Sigmoid colon (tissue), 4 donors: ENCODE results near the gene MTMR8.

Experiments
- EP300 ChIP-seq, 4 donors: sonication (generic); formaldehyde crosslinking; IDR thresholded peaks; one replicate each; pipeline ENCODE4 v1.6.1; 2017; ENCODE audit warnings: antibody characterized with exemption in 4 of 4
- POLR2A ChIP-seq, 2 donors: fragments of 450-650 bp; IDR thresholded peaks; one replicate each; pipeline ENCODE4 v1.6.1; 2016; ENCODE audit warnings: antibody characterized with exemption in 2 of 2, mild to moderate bottlenecking in 2 of 2, moderate library complexity in 2 of 2
- POLR2AphosphoS5 ChIP-seq, 4 donors: sonication (generic); formaldehyde crosslinking; IDR thresholded peaks; one replicate each; pipeline ENCODE4 v1.6.1; 2017; ENCODE audit warnings: antibody characterized with exemption in 4 of 4
- TF ChIP-seq, protein P1 (sequence below), 4 experiments: fragments of 450-650 bp in 3 of 4; fragments of 200-600 bp in 1 of 4; IDR thresholded peaks; one replicate each; pipeline ENCODE4 v1.5.1; 2016 to 2019; ENCODE audit warnings: antibody characterized with exemption in 4 of 4, mild to moderate bottlenecking in 3 of 4, moderate library complexity in 2 of 4

DNA sequence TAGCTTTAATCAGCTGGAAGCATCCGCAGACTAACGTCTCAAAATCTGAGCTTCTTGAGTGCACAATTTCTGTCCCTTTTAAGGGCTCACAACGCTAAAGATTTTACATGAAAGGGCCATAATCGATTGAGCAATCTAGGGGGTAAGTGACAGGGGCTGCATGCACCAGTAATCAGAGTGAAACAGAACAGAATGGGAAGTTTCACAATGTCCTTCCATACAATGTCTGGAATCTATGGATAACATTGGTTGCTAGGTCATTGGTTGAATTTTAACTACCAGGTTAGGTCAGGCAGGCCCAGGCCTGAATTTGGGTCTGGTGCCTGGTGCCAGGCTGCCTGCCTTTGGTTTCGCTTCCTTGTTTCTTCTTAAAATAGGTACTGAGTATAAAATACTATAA is 42.0 kb upstream of the MTMR8 start:
- TF ChIP-seq, protein P1, sequence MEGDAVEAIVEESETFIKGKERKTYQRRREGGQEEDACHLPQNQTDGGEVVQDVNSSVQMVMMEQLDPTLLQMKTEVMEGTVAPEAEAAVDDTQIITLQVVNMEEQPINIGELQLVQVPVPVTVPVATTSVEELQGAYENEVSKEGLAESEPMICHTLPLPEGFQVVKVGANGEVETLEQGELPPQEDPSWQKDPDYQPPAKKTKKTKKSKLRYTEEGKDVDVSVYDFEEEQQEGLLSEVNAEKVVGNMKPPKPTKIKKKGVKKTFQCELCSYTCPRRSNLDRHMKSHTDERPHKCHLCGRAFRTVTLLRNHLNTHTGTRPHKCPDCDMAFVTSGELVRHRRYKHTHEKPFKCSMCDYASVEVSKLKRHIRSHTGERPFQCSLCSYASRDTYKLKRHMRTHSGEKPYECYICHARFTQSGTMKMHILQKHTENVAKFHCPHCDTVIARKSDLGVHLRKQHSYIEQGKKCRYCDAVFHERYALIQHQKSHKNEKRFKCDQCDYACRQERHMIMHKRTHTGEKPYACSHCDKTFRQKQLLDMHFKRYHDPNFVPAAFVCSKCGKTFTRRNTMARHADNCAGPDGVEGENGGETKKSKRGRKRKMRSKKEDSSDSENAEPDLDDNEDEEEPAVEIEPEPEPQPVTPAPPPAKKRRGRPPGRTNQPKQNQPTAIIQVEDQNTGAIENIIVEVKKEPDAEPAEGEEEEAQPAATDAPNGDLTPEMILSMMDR (IDR thresholded peaks at IDR 0.05) = no peak
- no peak for TF ChIP-seq POLR2A (IDR thresholded peaks at IDR 0.05)
- TF ChIP-seq EP300 (IDR thresholded peaks at IDR 0.05) = no peak
- no peak for TF ChIP-seq POLR2AphosphoS5 (IDR thresholded peaks at IDR 0.05)
